ENCODE results near the gene APBB1IP.
"Not testable (repeated sequence)": the region's sequence is repeated elsewhere in the genome, so short reads cannot be mapped to it uniquely, and the experiment has no call there.

APBB1IP gene

GRCh38 chr10:26567351-26567721, 129.2 kb downstream of the APBB1IP start:
- no peak for DNase-seq

- no peak for DNase-seq
Observed at GRCh38 chr10:26571655-26572054, 133.5 kb downstream of the APBB1IP start.

- DNase-seq: no peak
Observed at GRCh38 chr10:26573674-26574073, 135.5 kb downstream of the APBB1IP start.

- no peak for DNase-seq
Observed at GRCh38 chr10:26574783-26575182, 136.6 kb downstream of the APBB1IP start.

GRCh38 chr10:26578371-26578770, 140.2 kb downstream of the APBB1IP start:
- not testable (repeated sequence) for DNase-seq

GRCh38 chr10:26579256-26580063, 141.3 kb downstream of the APBB1IP start:
- no peak for DNase-seq

GRCh38 chr10:26586211-26586610, 148.1 kb downstream of the APBB1IP start:
- DNase-seq: no peak

- DNase-seq: no peak
Observed at GRCh38 chr10:26588611-26589010, 150.5 kb downstream of the APBB1IP start.

- DNase-seq: not testable (repeated sequence)
Observed at GRCh38 chr10:26589813-26590212, 151.7 kb downstream of the APBB1IP start.

- no peak for DNase-seq
Observed at GRCh38 chr10:26593896-26594295, 155.8 kb downstream of the APBB1IP start.

GRCh38 chr10:26603283-26603682, 165.1 kb downstream of the APBB1IP start:
- not testable (repeated sequence) for DNase-seq

GRCh38 chr10:26604320-26605093, 166.4 kb downstream of the APBB1IP start:
- DNase-seq: not testable (repeated sequence)

GRCh38 chr10:26606389-26606877, 168.3 kb downstream of the APBB1IP start:
- not testable (repeated sequence) for DNase-seq

- DNase-seq: no peak
Observed at GRCh38 chr10:26612151-26612915, 174.2 kb downstream of the APBB1IP start.

All from NCI-H2081 treated with DMSO at 0.1 percent for 48 hours (cell line).